SK-N-SH treated with all-trans-retinoic acid at 6 μM for 48 hours (cell line): ENCODE results near the gene COL6A3.

Source experiments
- ARNTL ChIP-seq: fragments of 450-650 bp; formaldehyde crosslinking; IDR thresholded peaks from 2 replicates; pipeline ENCODE4 v1.5.0; 2020; ENCODE audit warnings: low read depth, mild to moderate bottlenecking, moderate library complexity, borderline replicate concordance
- BACH2 ChIP-seq: fragments of 250-450 bp; sonication (Bioruptor Pico); IDR thresholded peaks from 2 replicates; pipeline ENCODE4 v1.9.0; 2021; ENCODE audit warnings: mild to moderate bottlenecking, borderline replicate concordance
- CSDC2 ChIP-seq: fragments of 250-450 bp; sonication (Bioruptor Pico); IDR thresholded peaks from 2 replicates; pipeline ENCODE4 v1.5.0; 2020; ENCODE audit warnings: mild to moderate bottlenecking, moderate library complexity
- ISL1 ChIP-seq: fragments of 250-450 bp; sonication (Bioruptor Pico); IDR thresholded peaks from 2 replicates; pipeline ENCODE4 v2.1.2; 2022; ENCODE audit warnings: mild to moderate bottlenecking, moderate library complexity
- RARB ChIP-seq: fragments of 250-450 bp; sonication (Bioruptor Pico); IDR thresholded peaks from 2 replicates; pipeline ENCODE4 v1.8.0; 2021; ENCODE audit warnings: mild to moderate bottlenecking, moderate library complexity
- SNAI2 ChIP-seq: fragments of 250-450 bp; sonication (Bioruptor Pico); IDR thresholded peaks from 2 replicates; pipeline ENCODE4 v1.5.0; 2020; ENCODE audit warnings: mild to moderate bottlenecking, moderate library complexity
- TOX ChIP-seq: fragments of 250-450 bp; sonication (Bioruptor Pico); IDR thresholded peaks from 2 replicates; pipeline ENCODE4 v1.8.0; 2021; ENCODE audit warnings: mild to moderate bottlenecking, moderate library complexity, borderline replicate concordance
- ZC3H10 ChIP-seq: fragments of 250-450 bp; sonication (Bioruptor Pico); IDR thresholded peaks from 2 replicates; pipeline ENCODE4 v1.5.1; 2021; ENCODE audit warnings: mild to moderate bottlenecking, moderate library complexity
- ZFP3 ChIP-seq: fragments of 250-450 bp; sonication (Bioruptor Pico); IDR thresholded peaks from 2 replicates; pipeline ENCODE4 v1.5.0; 2020; ENCODE audit warnings: mild to moderate bottlenecking, moderate library complexity
- ZNF8 ChIP-seq: fragments of 450-650 bp; formaldehyde crosslinking; IDR thresholded peaks from 2 replicates; pipeline ENCODE4 v1.5.0; 2020; ENCODE audit warnings: mild to moderate bottlenecking, moderate library complexity
- TF ChIP-seq, protein P1 (sequence below): fragments of 250-450 bp; sonication (Bioruptor Pico); IDR thresholded peaks from 2 replicates; pipeline ENCODE4 v1.5.1; 2020; ENCODE audit warnings: low read depth, mild to moderate bottlenecking, moderate library complexity
- TF ChIP-seq, protein P2 (sequence below): fragments of 250-450 bp; sonication (Bioruptor Pico); IDR thresholded peaks from 2 replicates; pipeline ENCODE4 v1.8.0; 2020; ENCODE audit warnings: mild to moderate bottlenecking, moderate library complexity, borderline replicate concordance
- TF ChIP-seq, protein P3 (sequence below): fragments of 250-450 bp; sonication (Bioruptor Pico); IDR thresholded peaks from 2 replicates; pipeline ENCODE4 v1.5.1; 2021; ENCODE audit warnings: mild to moderate bottlenecking, moderate library complexity
- TF ChIP-seq, protein P4 (sequence below): fragments of 250-450 bp; sonication (Bioruptor Pico); IDR thresholded peaks from 2 replicates; pipeline ENCODE4 v1.5.0; 2020; ENCODE audit warnings: mild to moderate bottlenecking, moderate library complexity

DNA sequence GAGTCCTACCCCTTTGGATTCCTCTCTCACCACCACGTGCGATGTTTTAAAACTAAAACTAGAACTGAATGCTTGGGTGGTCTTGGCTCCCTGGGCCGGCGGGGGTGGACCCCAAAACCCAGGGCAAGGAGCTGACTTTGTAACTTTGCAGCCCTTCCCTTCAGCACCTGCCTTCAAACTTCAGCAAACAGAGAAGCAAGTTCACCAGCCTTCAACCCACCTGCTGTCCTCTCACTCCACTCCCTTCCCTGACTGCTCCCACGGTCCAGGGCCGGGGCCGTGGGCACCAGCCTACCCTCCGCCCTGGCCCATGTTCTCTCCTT is 54.5 kb downstream of the COL6A3 start:
- TF ChIP-seq SNAI2 (CRISPR knock-in tag) (no peak), ZNF8 (no peak), BACH2 (CRISPR knock-in tag) (no peak), ZFP3 (no peak), RARB (CRISPR knock-in tag) (no peak), ARNTL (CRISPR knock-in tag) (no peak), CSDC2 (CRISPR knock-in tag) (no peak), ZC3H10 (CRISPR knock-in tag) (no peak), ISL1 (CRISPR knock-in tag) (no peak), TOX (CRISPR knock-in tag) (no peak)
- TF ChIP-seq, protein P1, sequence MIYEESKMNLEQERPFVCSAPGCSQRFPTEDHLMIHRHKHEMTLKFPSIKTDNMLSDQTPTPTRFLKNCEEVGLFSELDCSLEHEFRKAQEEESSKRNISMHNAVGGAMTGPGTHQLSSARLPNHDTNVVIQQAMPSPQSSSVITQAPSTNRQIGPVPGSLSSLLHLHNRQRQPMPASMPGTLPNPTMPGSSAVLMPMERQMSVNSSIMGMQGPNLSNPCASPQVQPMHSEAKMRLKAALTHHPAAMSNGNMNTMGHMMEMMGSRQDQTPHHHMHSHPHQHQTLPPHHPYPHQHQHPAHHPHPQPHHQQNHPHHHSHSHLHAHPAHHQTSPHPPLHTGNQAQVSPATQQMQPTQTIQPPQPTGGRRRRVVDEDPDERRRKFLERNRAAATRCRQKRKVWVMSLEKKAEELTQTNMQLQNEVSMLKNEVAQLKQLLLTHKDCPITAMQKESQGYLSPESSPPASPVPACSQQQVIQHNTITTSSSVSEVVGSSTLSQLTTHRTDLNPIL (CRISPR knock-in tag): no peak
- TF ChIP-seq, protein P2, sequence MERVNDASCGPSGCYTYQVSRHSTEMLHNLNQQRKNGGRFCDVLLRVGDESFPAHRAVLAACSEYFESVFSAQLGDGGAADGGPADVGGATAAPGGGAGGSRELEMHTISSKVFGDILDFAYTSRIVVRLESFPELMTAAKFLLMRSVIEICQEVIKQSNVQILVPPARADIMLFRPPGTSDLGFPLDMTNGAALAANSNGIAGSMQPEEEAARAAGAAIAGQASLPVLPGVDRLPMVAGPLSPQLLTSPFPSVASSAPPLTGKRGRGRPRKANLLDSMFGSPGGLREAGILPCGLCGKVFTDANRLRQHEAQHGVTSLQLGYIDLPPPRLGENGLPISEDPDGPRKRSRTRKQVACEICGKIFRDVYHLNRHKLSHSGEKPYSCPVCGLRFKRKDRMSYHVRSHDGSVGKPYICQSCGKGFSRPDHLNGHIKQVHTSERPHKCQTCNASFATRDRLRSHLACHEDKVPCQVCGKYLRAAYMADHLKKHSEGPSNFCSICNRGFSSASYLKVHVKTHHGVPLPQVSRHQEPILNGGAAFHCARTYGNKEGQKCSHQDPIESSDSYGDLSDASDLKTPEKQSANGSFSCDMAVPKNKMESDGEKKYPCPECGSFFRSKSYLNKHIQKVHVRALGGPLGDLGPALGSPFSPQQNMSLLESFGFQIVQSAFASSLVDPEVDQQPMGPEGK (CRISPR knock-in tag): no peak
- TF ChIP-seq, protein P3, sequence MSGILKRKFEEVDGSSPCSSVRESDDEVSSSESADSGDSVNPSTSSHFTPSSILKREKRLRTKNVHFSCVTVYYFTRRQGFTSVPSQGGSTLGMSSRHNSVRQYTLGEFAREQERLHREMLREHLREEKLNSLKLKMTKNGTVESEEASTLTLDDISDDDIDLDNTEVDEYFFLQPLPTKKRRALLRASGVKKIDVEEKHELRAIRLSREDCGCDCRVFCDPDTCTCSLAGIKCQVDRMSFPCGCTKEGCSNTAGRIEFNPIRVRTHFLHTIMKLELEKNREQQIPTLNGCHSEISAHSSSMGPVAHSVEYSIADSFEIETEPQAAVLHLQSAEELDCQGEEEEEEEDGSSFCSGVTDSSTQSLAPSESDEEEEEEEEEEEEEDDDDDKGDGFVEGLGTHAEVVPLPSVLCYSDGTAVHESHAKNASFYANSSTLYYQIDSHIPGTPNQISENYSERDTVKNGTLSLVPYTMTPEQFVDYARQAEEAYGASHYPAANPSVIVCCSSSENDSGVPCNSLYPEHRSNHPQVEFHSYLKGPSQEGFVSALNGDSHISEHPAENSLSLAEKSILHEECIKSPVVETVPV (CRISPR knock-in tag): no peak
- TF ChIP-seq, protein P4, sequence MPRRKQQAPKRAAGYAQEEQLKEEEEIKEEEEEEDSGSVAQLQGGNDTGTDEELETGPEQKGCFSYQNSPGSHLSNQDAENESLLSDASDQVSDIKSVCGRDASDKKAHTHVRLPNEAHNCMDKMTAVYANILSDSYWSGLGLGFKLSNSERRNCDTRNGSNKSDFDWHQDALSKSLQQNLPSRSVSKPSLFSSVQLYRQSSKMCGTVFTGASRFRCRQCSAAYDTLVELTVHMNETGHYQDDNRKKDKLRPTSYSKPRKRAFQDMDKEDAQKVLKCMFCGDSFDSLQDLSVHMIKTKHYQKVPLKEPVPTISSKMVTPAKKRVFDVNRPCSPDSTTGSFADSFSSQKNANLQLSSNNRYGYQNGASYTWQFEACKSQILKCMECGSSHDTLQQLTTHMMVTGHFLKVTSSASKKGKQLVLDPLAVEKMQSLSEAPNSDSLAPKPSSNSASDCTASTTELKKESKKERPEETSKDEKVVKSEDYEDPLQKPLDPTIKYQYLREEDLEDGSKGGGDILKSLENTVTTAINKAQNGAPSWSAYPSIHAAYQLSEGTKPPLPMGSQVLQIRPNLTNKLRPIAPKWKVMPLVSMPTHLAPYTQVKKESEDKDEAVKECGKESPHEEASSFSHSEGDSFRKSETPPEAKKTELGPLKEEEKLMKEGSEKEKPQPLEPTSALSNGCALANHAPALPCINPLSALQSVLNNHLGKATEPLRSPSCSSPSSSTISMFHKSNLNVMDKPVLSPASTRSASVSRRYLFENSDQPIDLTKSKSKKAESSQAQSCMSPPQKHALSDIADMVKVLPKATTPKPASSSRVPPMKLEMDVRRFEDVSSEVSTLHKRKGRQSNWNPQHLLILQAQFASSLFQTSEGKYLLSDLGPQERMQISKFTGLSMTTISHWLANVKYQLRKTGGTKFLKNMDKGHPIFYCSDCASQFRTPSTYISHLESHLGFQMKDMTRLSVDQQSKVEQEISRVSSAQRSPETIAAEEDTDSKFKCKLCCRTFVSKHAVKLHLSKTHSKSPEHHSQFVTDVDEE (CRISPR knock-in tag): no peak
